HEK293T (cell line): ENCODE measurements around the gene KRT79.

Experiments used
- CTCF ChIA-PET: fragments of 350-600 bp; formaldehyde crosslinking; extraction: SDS; loops from one replicate; lab custom pipeline; 2021; ENCODE audit warnings: antibody characterized with exemption, inconsistent platforms; lab: Yijun Ruan, JAX
- POLR2A ChIA-PET: fragments of 350-600 bp; formaldehyde crosslinking; extraction: SDS; loops from one replicate; lab custom pipeline; 2020; ENCODE audit warnings: antibody characterized with exemption, inconsistent platforms; lab: Yijun Ruan, JAX
- DNase-seq: peaks from one replicate; pipeline ENCODE4 v3.0.0; 2012; ENCODE audit warnings: mixed read lengths; ENCODE audit errors: extremely low spot score
- ARNT ChIP-seq: fragments of 450-650 bp; IDR thresholded peaks from 2 replicates; pipeline ENCODE4 v1.6.1; 2017; ENCODE audit warnings: mild to moderate bottlenecking
- BHLHE40 ChIP-seq: fragments of 450-650 bp; IDR thresholded peaks from 2 replicates; pipeline ENCODE4 v1.6.1; 2016; ENCODE audit warnings: mild to moderate bottlenecking, moderate library complexity, borderline replicate concordance
- CTBP1 ChIP-seq: fragments of 450-650 bp; IDR thresholded peaks from 2 replicates; pipeline ENCODE4 v1.6.1; 2016; ENCODE audit warnings: borderline replicate concordance
- ELF4 ChIP-seq: fragments of 450-650 bp; IDR thresholded peaks from 2 replicates; pipeline ENCODE4 v1.6.1; 2017; ENCODE audit warnings: antibody characterized with exemption
- FOXA1 ChIP-seq: fragments of 450-650 bp; IDR thresholded peaks from 2 replicates; pipeline ENCODE4 v1.6.1; 2016; ENCODE audit warnings: mild to moderate bottlenecking
- FOXK2 ChIP-seq: fragments of 450-650 bp; IDR thresholded peaks from 2 replicates; pipeline ENCODE4 v1.6.1; 2016; ENCODE audit warnings: mild to moderate bottlenecking
- FOXM1 ChIP-seq: fragments of 450-650 bp; IDR thresholded peaks from 2 replicates; pipeline ENCODE4 v1.6.1; 2017; ENCODE audit warnings: mild to moderate bottlenecking, borderline replicate concordance
- HDGF ChIP-seq: fragments of 450-650 bp; IDR thresholded peaks from 2 replicates; pipeline ENCODE4 v1.6.1; 2017; ENCODE audit warnings: antibody characterized with exemption, borderline replicate concordance
- L3MBTL2 ChIP-seq: fragments of 450-650 bp; conservative IDR thresholded peaks from 2 replicates; pipeline ENCODE4 v1.6.1; 2016; ENCODE audit warnings: mild to moderate bottlenecking
- LEF1 ChIP-seq: fragments of 450-650 bp; IDR thresholded peaks from 2 replicates; pipeline ENCODE4 v1.6.1; 2017; ENCODE audit warnings: mild to moderate bottlenecking, borderline replicate concordance
- NFRKB ChIP-seq: fragments of 450-650 bp; IDR thresholded peaks from 2 replicates; pipeline ENCODE4 v1.6.1; 2016; ENCODE audit warnings: mild to moderate bottlenecking, moderate library complexity
- PKNOX1 ChIP-seq: fragments of 450-650 bp; IDR thresholded peaks from 2 replicates; pipeline ENCODE4 v1.6.1; 2016
- SP1 ChIP-seq: fragments of 450-650 bp; IDR thresholded peaks from 2 replicates; pipeline ENCODE4 v1.6.1; 2017
- SUZ12 ChIP-seq: fragments of 450-650 bp; IDR thresholded peaks from 2 replicates; pipeline ENCODE4 v1.6.1; 2016; ENCODE audit warnings: mild to moderate bottlenecking
- TARDBP ChIP-seq: fragments of 450-650 bp; IDR thresholded peaks from 2 replicates; pipeline ENCODE4 v1.6.1; 2016
- ZNF384 ChIP-seq: fragments of 450-650 bp; IDR thresholded peaks from 2 replicates; pipeline ENCODE4 v1.6.1; 2016

KRT79 gene

GRCh38 chr12:52788192-52788875 lies 45.8 kb downstream of the KRT79 start:
- DNase-seq: no peak
- CTCF ChIA-PET: interaction anchor here (0.6 kb wide), 1 partner anchor 101 kb away, joined by 5 read pairs; no protein-coding TSS in a partner anchor
- TF ChIP-seq HDGF: no peak
- POLR2A ChIA-PET: no interaction called here

DNA sequence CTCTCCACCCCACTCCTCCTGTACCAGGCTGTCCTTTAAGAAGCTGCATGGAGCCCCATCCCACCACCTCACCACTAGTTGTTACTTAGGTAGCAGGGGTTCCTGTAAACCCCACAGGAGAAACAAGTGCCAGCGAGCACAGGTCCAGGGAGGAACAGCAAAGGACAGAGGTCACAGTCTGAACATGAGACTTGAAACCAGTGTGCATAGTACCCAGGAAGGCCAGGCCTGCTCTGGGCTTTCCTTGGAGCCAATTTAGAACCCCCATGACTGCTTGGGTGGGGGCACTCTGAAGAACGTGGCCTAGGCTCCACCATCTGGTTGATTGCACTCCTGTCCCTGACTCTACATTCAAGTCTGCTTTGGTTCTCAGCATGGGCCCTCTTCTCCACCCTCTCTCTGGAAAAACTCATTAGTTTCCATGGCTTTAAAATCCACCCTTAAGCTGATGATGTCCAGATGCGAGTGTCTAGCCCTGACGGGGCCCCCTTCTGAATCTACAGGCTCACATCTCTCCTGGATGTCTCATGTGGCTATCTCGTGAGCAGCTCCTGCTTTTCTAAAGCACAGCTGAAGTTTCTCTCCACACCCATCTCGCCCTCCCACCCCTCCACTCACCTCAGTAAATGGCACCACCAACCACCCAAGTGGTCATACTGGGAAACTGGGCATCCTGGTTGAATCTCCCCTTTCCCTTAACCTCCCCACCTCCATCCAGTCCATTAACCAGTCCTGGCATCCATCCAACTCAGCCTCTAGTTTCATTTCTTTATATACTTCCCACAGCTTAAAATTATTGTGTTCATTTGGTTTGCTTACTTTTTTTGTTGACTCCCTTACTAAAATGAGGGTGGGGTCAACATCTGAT lies 46.6 kb downstream of the KRT79 start:
- ChIA-PET CTCF (interaction anchor here (0.6 to 0.8 kb wide), 2 partner anchors 83 to 656 kb away, joined by 3 read pairs; no protein-coding TSS in a partner anchor), POLR2A (no interaction called here)
- DNase-seq: no peak
- no peak for TF ChIP-seq LEF1
- TF ChIP-seq ARNT: no peak
- TF ChIP-seq FOXK2: no peak
- TF ChIP-seq FOXM1: no peak
- no peak for TF ChIP-seq CTBP1
- TF ChIP-seq NFRKB: no peak
- TF ChIP-seq BHLHE40: no peak
- no peak for TF ChIP-seq FOXA1
- TF ChIP-seq TARDBP: no peak

GRCh38 chr12:52784909-52785308 lies 49.2 kb downstream of the KRT79 start:
- TF ChIP-seq CTBP1 (no peak), BHLHE40 (no peak), SUZ12 (no peak)
- CTCF ChIA-PET: no interaction called here
- POLR2A ChIA-PET: no interaction called here
- DNase-seq: no peak

GRCh38 chr12:52783563-52784316 lies 50.4 kb downstream of the KRT79 start:
- POLR2A ChIA-PET: no interaction called here
- CTCF ChIA-PET: no interaction called here
- DNase-seq: no peak
- no peak for TF ChIP-seq FOXA1
- TF ChIP-seq NFRKB: no peak
- TF ChIP-seq L3MBTL2: no peak
- TF ChIP-seq TARDBP: no peak
- no peak for TF ChIP-seq ELF4
- TF ChIP-seq SUZ12: no peak
- TF ChIP-seq LEF1: no peak
- TF ChIP-seq BHLHE40: no peak
- no peak for TF ChIP-seq ARNT
- no peak for TF ChIP-seq CTBP1
- no peak for TF ChIP-seq FOXM1
- TF ChIP-seq HDGF: no peak
- TF ChIP-seq SP1: no peak
- no peak for TF ChIP-seq ZNF384
- TF ChIP-seq PKNOX1: no peak

DNA sequence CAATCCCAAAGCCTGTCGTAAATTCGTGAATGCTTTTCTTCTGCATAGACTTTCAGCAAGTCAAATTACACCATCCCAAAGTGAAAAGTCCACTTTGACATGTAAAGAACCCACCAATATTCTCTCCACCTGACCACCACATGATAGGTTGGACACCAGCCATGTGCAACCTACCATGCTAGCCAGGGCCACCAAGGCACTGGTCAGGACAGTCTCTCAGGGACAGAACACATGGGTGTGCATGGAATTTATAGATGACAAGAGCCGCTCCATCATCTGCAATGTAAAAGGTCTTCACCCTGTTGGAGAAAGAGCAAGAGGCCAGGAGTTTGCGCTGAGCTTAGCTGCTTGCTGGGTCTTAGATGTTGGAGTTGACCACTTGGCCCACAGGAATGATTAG lies 51.6 kb downstream of the KRT79 start:
- no peak for DNase-seq
- POLR2A ChIA-PET: no interaction called here
- CTCF ChIA-PET: no interaction called here
- TF ChIP-seq LEF1: no peak
- no peak for TF ChIP-seq NFRKB
- TF ChIP-seq HDGF: no peak
- TF ChIP-seq PKNOX1: no peak
- TF ChIP-seq FOXM1: no peak
- TF ChIP-seq ZNF384: no peak
- no peak for TF ChIP-seq TARDBP
- no peak for TF ChIP-seq FOXK2
- no peak for TF ChIP-seq CTBP1
- no peak for TF ChIP-seq ELF4
- no peak for TF ChIP-seq L3MBTL2
- no peak for TF ChIP-seq SP1
- no peak for TF ChIP-seq ARNT
- TF ChIP-seq FOXA1: no peak
- TF ChIP-seq SUZ12: no peak

DNA sequence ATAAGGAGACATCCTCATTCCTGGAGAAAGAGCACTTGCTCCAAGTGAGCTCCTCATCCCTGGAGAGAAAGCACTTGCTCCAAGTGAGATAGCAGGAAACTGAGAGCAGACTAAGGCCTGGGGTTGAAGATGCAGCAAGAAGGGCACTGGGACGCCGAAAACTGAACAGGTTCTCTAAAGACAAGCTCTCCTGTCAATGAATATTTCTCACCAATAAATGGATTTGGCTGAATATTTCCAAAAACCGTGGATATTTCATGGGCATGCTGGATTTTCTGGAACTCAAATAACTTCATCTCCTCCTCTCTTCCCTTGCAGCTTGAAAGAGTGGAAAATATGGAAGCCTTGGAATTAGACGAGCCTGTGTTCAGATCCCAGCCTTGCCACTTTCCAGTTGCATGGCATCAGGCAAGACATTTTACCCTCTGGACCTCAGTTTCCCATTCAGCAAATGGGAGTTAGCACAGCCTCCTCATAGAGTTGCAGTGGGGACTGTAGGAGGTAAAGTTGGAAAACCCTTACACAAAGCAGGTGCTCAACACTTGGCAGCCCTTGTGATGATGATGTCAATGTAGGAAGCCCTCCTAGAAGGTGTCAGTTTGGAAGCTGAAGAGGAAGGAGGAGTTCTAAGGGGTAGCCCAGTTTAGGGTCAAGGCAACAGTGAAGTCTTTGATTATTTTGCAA lies 52.6 kb downstream of the KRT79 start:
- ChIA-PET CTCF (interaction anchor here (1.0 kb wide), 1 partner anchor 15 kb away, joined by 3 read pairs; the partner anchor contains the start of gene KRT3), POLR2A (no interaction called here)
- TF ChIP-seq TARDBP (no peak), SUZ12 (no peak), ELF4 (no peak), BHLHE40 (no peak), SP1 (no peak), CTBP1 (no peak), NFRKB (no peak), FOXM1 (no peak), L3MBTL2 (no peak), LEF1 (no peak), PKNOX1 (no peak), ARNT (no peak), ZNF384 (no peak), FOXK2 (no peak), HDGF (no peak), FOXA1 (no peak)
- no peak for DNase-seq
